Right lung (tissue), 5 donors: ENCODE results near the gene PALD1. TPM values are rescaled to one million over a fixed set of nuclear protein-coding genes. Genes with fewer than 3 reads are reported as not detected.

Source experiments
- DNase-seq, 2 donors: peaks; one replicate each; pipeline ENCODE4 v3.0.0-alpha.2; 2013
- polyA plus RNA-seq, 5 donors: library from polyadenylated mRNA; unstranded; fragments of 120-200 nt; gene quantifications; one replicate each; pipeline versions ENCODE4 v1.2.1 to v1.2.3, GENCODE V29; 2013; ENCODE audit warnings: inconsistent platforms in 1 of 5, low replicate concordance in 1 of 5; ENCODE audit not compliant: insufficient read length in 5 of 5, insufficient read depth in 1 of 5

PALD1 gene
- polyA plus RNA-seq, 5 donors, result 18.0 to 33.6 (median 24.7) TPM

- DNase-seq, result peak; percentile 88 to 92
These were observed 111.4 kb downstream of the PALD1 start for GRCh38 chr10:70589762-70590654.

GRCh38 chr10:70590655-70591416 is 112.3 kb downstream of the PALD1 start:
- DNase-seq, result no peak

- no peak for DNase-seq
These were observed 113.7 kb downstream of the PALD1 start for GRCh38 chr10:70592186-70592735.

- DNase-seq, result no peak
These were observed 114.4 kb downstream of the PALD1 start for GRCh38 chr10:70592746-70593512.

GRCh38 chr10:70593513-70593890 is 114.9 kb downstream of the PALD1 start:
- DNase-seq, result no peak

- DNase-seq, result no peak
These were observed 115.6 kb downstream of the PALD1 start for GRCh38 chr10:70594161-70594560.

- DNase-seq, result no peak
These were observed 117.0 kb downstream of the PALD1 start for GRCh38 chr10:70595566-70596016.

- no peak for DNase-seq
These were observed 117.7 kb downstream of the PALD1 start for GRCh38 chr10:70596110-70596798.

GRCh38 chr10:70596860-70597809 is 118.6 kb downstream of the PALD1 start:
- DNase-seq, result no peak

GRCh38 chr10:70597856-70598815 is 119.6 kb downstream of the PALD1 start:
- no peak for DNase-seq

- DNase-seq, result peak in 1 of 2 donors; percentile 41
These were observed 120.3 kb downstream of the PALD1 start for GRCh38 chr10:70598857-70599295.

- no peak for DNase-seq
These were observed 120.8 kb downstream of the PALD1 start for GRCh38 chr10:70599319-70599718.

- no peak for DNase-seq
These were observed 121.2 kb downstream of the PALD1 start for GRCh38 chr10:70599791-70600190.

GRCh38 chr10:70600512-70601395 is 122.2 kb downstream of the PALD1 start:
- DNase-seq, result no peak

- DNase-seq, result no peak
These were observed 123.2 kb downstream of the PALD1 start for GRCh38 chr10:70601746-70602145.

- DNase-seq, result no peak
These were observed 124.3 kb downstream of the PALD1 start, which contains the start of gene PRF1 for GRCh38 chr10:70602665-70603448. Gene PRF1 (minus strand): TSS chr10:70602741. CDS start chr10:70600902, 1,839 bp downstream.

GRCh38 chr10:70603449-70603801 is 124.9 kb downstream of the PALD1 start:
- no peak for DNase-seq
